Endothelial cell of umbilical vein (primary cell): ENCODE data around the gene NUP205. TPM values are rescaled to one million over a fixed set of nuclear protein-coding genes. Genes with fewer than 3 reads are reported as not detected.

Source experiments
- BruUV-seq: library from RNA; stranded (reverse); fragments of 400-500 nt; replicated peaks from 2 replicates; lab custom pipeline; 2021; lab: Mats Ljungman, UMichigan
- CTCF ChIA-PET: fragments of 300-600, 350-600 bp; sonication (Branson Sonifier 250); formaldehyde crosslinking; loops from one replicate; lab custom pipeline; 2021; ENCODE audit warnings: antibody characterized with exemption, inconsistent platforms; lab: Charles Lee
- POLR2A ChIA-PET: fragments of 300-600, 350-600 bp; sonication (Branson Sonifier 250); formaldehyde crosslinking; loops from one replicate; lab custom pipeline; 2021; ENCODE audit warnings: antibody characterized with exemption, inconsistent platforms; lab: Charles Lee
- DNase-seq: peaks from one replicate; pipeline ENCODE4 v3.0.0-alpha.2; 2011; ENCODE audit warnings: low read depth, low spot score
- FAIRE-seq: peaks from 2 replicates; lab custom pipeline; 2011; peaks lifted over from hg19 to GRCh38; lab: Jason Lieb, UNC
- H2AFZ ChIP-seq: 2 replicates; pipeline ENCODE4 v1.6.0; 2012; ENCODE audit warnings: low read depth, low read length, control low read depth, inconsistent platforms
- H3K27ac ChIP-seq: 2 replicates; pipeline ENCODE4 v1.5.1; 2011; ENCODE audit warnings: low read depth, mild to moderate bottlenecking, control low read depth, low read length, moderate library complexity; ENCODE audit not compliant: insufficient read depth
- H3K27me3 ChIP-seq, 2 experiments: 2 replicates each; pipeline versions ENCODE4 v1.6.0 to v1.6.1; 2011; ENCODE audit warnings: low read length in 2 of 2, mixed read lengths in 1 of 2; ENCODE audit not compliant: control insufficient read depth in 2 of 2, insufficient read depth in 2 of 2
- H3K36me3 ChIP-seq, 2 experiments: 2 replicates in 1 of 2; 3 replicates in 1 of 2; pipeline ENCODE4 v1.5.1; 2011; ENCODE audit warnings: low read length in 2 of 2, mild to moderate bottlenecking in 1 of 2, moderate library complexity in 1 of 2; ENCODE audit not compliant: control insufficient read depth in 2 of 2, insufficient read depth in 2 of 2; ENCODE audit errors: extremely low read depth in 1 of 2
- H3K4me1 ChIP-seq: 3 replicates; pipeline ENCODE4 v1.5.1; 2011; ENCODE audit warnings: mild to moderate bottlenecking, low read length; ENCODE audit not compliant: control insufficient read depth, insufficient read depth; ENCODE audit errors: extremely low read depth
- H3K4me2 ChIP-seq: 2 replicates; pipeline ENCODE4 v1.6.1; 2011; ENCODE audit warnings: low read length, control low read depth, mixed read lengths; ENCODE audit not compliant: insufficient read depth
- H3K4me3 ChIP-seq, 3 experiments: fragments of 200-600 bp in 1 of 3; sonication (generic), shearing (Covaris generic) in 1 of 3; replicated peaks in 1 of 3; 2 replicates each; pipeline ENCODE4 v1.5.1; 2011 to 2016; ENCODE audit warnings: control low read depth in 3 of 3, low read length in 3 of 3, mild to moderate bottlenecking in 2 of 3, inconsistent platforms in 1 of 3, low read depth in 1 of 3, moderate library complexity in 1 of 3; ENCODE audit not compliant: insufficient read depth in 1 of 3
- H3K79me2 ChIP-seq: 2 replicates; pipeline ENCODE4 v1.6.0; 2012; ENCODE audit warnings: low read length, inconsistent platforms; ENCODE audit not compliant: control insufficient read depth, insufficient read depth
- H3K9ac ChIP-seq: replicated peaks from 2 replicates; pipeline ENCODE3; 2011; ENCODE audit warnings: low read length, control low read depth; ENCODE audit not compliant: insufficient read depth; ENCODE audit errors: extremely low read depth
- H3K9me1 ChIP-seq: replicated peaks from 3 replicates; pipeline ENCODE4 v1.6.0; 2011; ENCODE audit warnings: mild to moderate bottlenecking, low read length; ENCODE audit not compliant: control insufficient read depth, insufficient read depth; ENCODE audit errors: extremely low read depth
- H3K9me3 ChIP-seq: replicated peaks from 2 replicates; pipeline ENCODE4 v1.5.1; 2012; ENCODE audit warnings: low read length, inconsistent platforms; ENCODE audit not compliant: control insufficient read depth, insufficient read depth
- H4K20me1 ChIP-seq: replicated peaks from 2 replicates; pipeline ENCODE3; 2011; ENCODE audit warnings: mild to moderate bottlenecking, low read length; ENCODE audit not compliant: control insufficient read depth, insufficient read depth; ENCODE audit errors: extremely low read depth
- CTCF ChIP-seq, 2 donors: IDR thresholded peaks; 1 replicate in 1 of 2; 2 replicates in 1 of 2; pipeline ENCODE4 v1.5.1; 2011; ENCODE audit warnings: low read length in 2 of 2, mild to moderate bottlenecking in 2 of 2, moderate library complexity in 2 of 2, control low read depth in 1 of 2, inconsistent platforms in 1 of 2, low read depth in 1 of 2; ENCODE audit not compliant: insufficient read depth in 1 of 2; ENCODE audit errors: extremely low read depth in 1 of 2
- EZH2 ChIP-seq: IDR thresholded peaks from 2 replicates; pipeline ENCODE4 v1.6.1; 2012; ENCODE audit warnings: borderline replicate concordance, low read depth, mild to moderate bottlenecking, moderate library complexity, low read length, inconsistent platforms; ENCODE audit not compliant: severe bottlenecking
- FOS ChIP-seq: IDR thresholded peaks from 2 replicates; pipeline ENCODE4 v1.6.1; 2011; ENCODE audit warnings: mild to moderate bottlenecking, low read length, moderate library complexity, borderline replicate concordance; ENCODE audit not compliant: insufficient read depth
- GATA2 ChIP-seq: IDR thresholded peaks from 2 replicates; pipeline ENCODE4 v1.7.0; 2011; ENCODE audit warnings: low read depth, mild to moderate bottlenecking, moderate library complexity, mixed read lengths, low read length; ENCODE audit not compliant: insufficient read length, insufficient read depth
- JUN ChIP-seq: IDR thresholded peaks from 2 replicates; pipeline ENCODE4 v1.6.1; 2011; ENCODE audit warnings: borderline replicate concordance, low read depth; ENCODE audit not compliant: insufficient read length, insufficient read depth
- MAX ChIP-seq: IDR thresholded peaks from 2 replicates; pipeline ENCODE4 v1.6.1; 2011; ENCODE audit not compliant: insufficient read depth, insufficient read length
- MYC ChIP-seq: IDR thresholded peaks from one replicate; pipeline ENCODE4 v1.6.1; 2011; ENCODE audit warnings: mild to moderate bottlenecking, low read depth, low read length
- POLR2A ChIP-seq: IDR thresholded peaks from 2 replicates; pipeline ENCODE4 v1.6.1; 2012; ENCODE audit warnings: low read depth, mild to moderate bottlenecking, control low read depth, low read length
- POLR2AphosphoS5 ChIP-seq: IDR thresholded peaks from 2 replicates; pipeline ENCODE4 v1.6.1; 2012; ENCODE audit warnings: low read depth, mild to moderate bottlenecking, control low read depth, low read length, moderate library complexity; ENCODE audit not compliant: insufficient read depth
- dilution Hi-C: fragments of 300-500 bp; cut with MboI; formaldehyde crosslinking; loops from one replicate; pipeline ENCODE4 v1.15.0; 2019; ENCODE audit warnings: low sequenced_read_pairs; ENCODE audit not compliant: extremely low pct_ligation_motif_present
- intact Hi-C: fragments of 100-400 bp; cut with micrococcal nuclease; formaldehyde crosslinking; loops from one replicate; pipeline ENCODE4 v1.10.0; 2022
- polyA plus RNA-seq, 4 experiments: library from polyadenylated mRNA; depleted of rRNA in 3 of 4; stranded (reverse) in 3 of 4; unstranded in 1 of 4; fragments of >200 nt; gene quantifications; 2 replicates each; pipeline versions ENCODE4 v1.2.1 to v1.2.3, GENCODE V29; 2011 to 2012; ENCODE audit warnings: missing spikeins in 1 of 4
- total RNA-seq: library from RNA; stranded (reverse); gene quantifications from 2 replicates; pipeline ENCODE4 v1.2.3, GENCODE V29; 2021

Gene NUP205
- total and polyA plus RNA-seq, 2 donors (not counting 3 experiments of a cell fraction or from before 2014, with no cell fraction given), result 48.8 to 81.3 TPM

- dilution Hi-C loops (no loop called here), intact Hi-C loops (no loop called here)
- TF ChIP-seq EZH2 (no peak), CTCF (IDR thresholded peaks at IDR 0.05; ENCODE audit: extremely low read depth in 1 of 2, insufficient read depth in 1 of 2, low read depth in 1 of 2, low read length in 2 of 2) (no peak), POLR2A (no peak), POLR2AphosphoS5 (no peak), JUN (no peak), MYC (no peak)
- Histone ChIP-seq H3K79me2 (no peaks in the 10 kb centered on the region), H2AFZ (no peak overlapping the region), H3K27me3 (no peaks in the 10 kb centered on the region), H3K4me1 (no peaks in the 10 kb centered on the region), H3K9ac (no peak overlapping the region), H4K20me1 (no peaks in the 10 kb centered on the region), H3K27ac (no peak overlapping the region), H3K36me3 (peaks cover 5 to 19% of the 10 kb centered on the region in 2 experiments), H3K4me2 (no peak overlapping the region), H3K9me1 (no peaks in the 10 kb centered on the region), H3K4me3 (no peak overlapping the region), H3K9me3 (no peaks in the 10 kb centered on the region)
- no TSS peak for BruUV-seq
- no peak for DNase-seq
- FAIRE-seq, result no peak
- ChIA-PET POLR2A (no interaction called here), CTCF (interaction anchor here (1.3 to 2.1 kb wide), 2 partner anchors 27 to 344 kb away, joined by 3 to 8 read pairs; no protein-coding TSS in a partner anchor)
Observed at GRCh38 chr7:135618510-135618909, 60.8 kb downstream of the NUP205 start.

GRCh38 chr7:135620447-135620846 is 62.7 kb downstream of the NUP205 start:
- TF ChIP-seq CTCF (IDR thresholded peaks at IDR 0.05; ENCODE audit: extremely low read depth in 1 of 2, insufficient read depth in 1 of 2, low read depth in 1 of 2, low read length in 2 of 2) (no peak), FOS (no peak), MYC (no peak), POLR2A (no peak), JUN (no peak), POLR2AphosphoS5 (no peak), MAX (no peak), EZH2 (no peak), GATA2 (no peak)
- BruUV-seq, result no TSS peak
- ChIA-PET CTCF (interaction anchor here (0.5 to 3.3 kb wide), 23 partner anchors 8 to 346 kb away, joined by 3 to 28 read pairs (median 5); no protein-coding TSS in a partner anchor), POLR2A (no interaction called here)
- no peak overlapping the region for H2AFZ ChIP-seq
- no peaks in the 10 kb centered on the region for H3K4me1 ChIP-seq
- intact Hi-C loops, result loop anchor here (2.0 kb wide), 1 partner anchor 180 kb away; no protein-coding TSS in a partner anchor
- DNase-seq (no peak), FAIRE-seq (no peak)
- no peaks in the 10 kb centered on the region for H4K20me1 ChIP-seq
- H3K4me2 ChIP-seq, result no peak overlapping the region
- H3K9me1 ChIP-seq, result no peaks in the 10 kb centered on the region
- dilution Hi-C loops, result no loop called here
- H3K79me2 ChIP-seq, result no peaks in the 10 kb centered on the region
- no peak overlapping the region for H3K27ac ChIP-seq
- no peaks in the 10 kb centered on the region for H3K27me3 ChIP-seq
- H3K9me3 ChIP-seq, result no peaks in the 10 kb centered on the region
- H3K4me3 ChIP-seq, result no peak overlapping the region
- no peak overlapping the region for H3K9ac ChIP-seq
- peaks cover 5 to 23% of the 10 kb centered on the region in 2 experiments for H3K36me3 ChIP-seq
